HG03469 (cell line): Measurements from ENCODE around the gene LAMP2.
"Not testable (repeated sequence)": the region's sequence is repeated elsewhere in the genome, so short reads cannot be mapped to it uniquely, and the experiment has no call there.

Source experiments
- ATAC-seq: cut with Tn5 transposase; IDR thresholded peaks from one replicate; pipeline ENCODE4 v1.9.1; 2021; ENCODE audit warnings: mild to moderate bottlenecking, moderate library complexity, moderate number of reproducible peaks; ENCODE audit not compliant: unreplicated experiment

The LAMP2 gene

DNA sequence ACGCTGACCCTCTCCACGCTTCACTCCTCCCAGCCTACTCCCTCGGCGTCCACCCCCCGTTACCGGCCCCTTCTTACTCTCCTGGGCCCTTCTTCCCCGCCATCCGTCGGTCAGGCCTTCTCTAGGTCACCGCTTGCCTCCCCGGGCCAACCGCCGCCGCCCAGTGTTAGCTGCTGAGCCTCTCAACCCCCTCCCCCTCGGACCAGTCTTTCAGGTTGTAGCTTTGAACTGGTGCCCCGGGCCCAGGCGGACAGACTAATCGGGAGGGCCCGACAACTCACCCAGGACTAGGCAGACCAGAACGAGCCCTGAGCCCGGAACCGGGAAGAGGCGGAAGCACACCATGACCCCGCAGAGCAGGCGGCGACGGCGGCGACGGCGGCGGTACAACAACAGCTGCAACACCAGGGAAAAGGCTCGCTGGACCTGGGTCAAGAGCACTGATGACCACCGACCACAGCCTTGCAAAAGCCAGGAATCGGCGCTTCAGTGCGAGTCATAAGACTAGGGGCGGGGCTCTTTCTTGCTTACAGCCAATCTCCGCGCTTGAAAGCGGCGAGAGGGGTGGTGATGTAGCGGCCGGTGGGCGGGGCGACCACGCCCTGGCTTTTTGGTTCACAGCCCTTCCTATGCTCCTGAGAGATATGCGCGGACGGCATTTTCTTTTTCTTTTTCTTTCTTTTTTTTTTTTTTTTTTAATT, at the start of gene LAMP2:
LAMP2 (minus strand) TSS at position 472 of the 701 bp plus-strand sequence; CDS start at position 345, 127 bp downstream.
- ATAC-seq = peak; percentile 94

- no peak for ATAC-seq
Measured at GRCh38 chrX:120517936-120518335, 48.8 kb upstream of the LAMP2 start.

- no peak for ATAC-seq
Measured at GRCh38 chrX:120514236-120514635, 45.1 kb upstream of the LAMP2 start.

DNA sequence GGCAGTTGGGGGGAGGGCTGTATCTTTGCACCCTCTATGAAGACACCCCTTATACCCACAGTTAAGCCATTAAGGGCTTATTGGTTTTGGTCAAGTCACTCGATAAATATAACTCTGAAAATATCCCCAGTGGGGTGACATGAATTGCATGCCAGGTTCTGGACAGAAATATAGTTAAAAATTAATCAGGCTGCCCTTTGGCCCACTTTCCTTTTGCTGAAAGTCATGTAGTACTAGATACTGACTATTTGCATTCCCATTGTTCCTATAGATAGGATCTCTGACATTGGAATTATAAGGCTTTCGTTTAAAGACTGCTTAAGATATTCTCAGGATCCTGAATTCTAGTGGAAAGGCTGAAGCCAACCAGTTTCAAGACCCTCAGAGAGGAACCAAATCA, 43.5 kb upstream of the LAMP2 start:
- no peak for ATAC-seq

- no peak for ATAC-seq
Measured at GRCh38 chrX:120512222-120512621, 43.1 kb upstream of the LAMP2 start.

DNA sequence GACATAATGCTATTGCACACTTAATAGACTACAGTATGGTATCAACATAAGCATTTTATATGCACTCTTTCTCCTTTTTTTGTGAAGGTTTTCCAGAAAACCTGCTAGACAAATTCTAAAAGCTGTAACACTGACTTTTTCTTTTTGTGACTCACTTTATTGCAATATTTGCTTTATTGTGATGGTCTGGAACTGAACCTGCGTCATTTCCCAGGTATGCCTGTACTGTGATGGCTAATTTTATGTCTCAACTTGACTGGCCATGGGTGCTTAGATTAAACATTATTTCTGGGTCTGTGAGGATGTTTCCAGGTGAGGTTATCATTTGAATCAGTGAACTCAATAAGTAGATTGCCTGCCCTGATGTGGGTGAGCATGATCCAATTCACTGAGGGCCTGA, 35.5 kb upstream of the LAMP2 start:
- no peak for ATAC-seq

- ATAC-seq = no peak
Measured at GRCh38 chrX:120499301-120500072, 30.4 kb upstream of the LAMP2 start.

GRCh38 chrX:120490119-120490518, 21.0 kb upstream of the LAMP2 start:
- not testable (repeated sequence) for ATAC-seq

DNA sequence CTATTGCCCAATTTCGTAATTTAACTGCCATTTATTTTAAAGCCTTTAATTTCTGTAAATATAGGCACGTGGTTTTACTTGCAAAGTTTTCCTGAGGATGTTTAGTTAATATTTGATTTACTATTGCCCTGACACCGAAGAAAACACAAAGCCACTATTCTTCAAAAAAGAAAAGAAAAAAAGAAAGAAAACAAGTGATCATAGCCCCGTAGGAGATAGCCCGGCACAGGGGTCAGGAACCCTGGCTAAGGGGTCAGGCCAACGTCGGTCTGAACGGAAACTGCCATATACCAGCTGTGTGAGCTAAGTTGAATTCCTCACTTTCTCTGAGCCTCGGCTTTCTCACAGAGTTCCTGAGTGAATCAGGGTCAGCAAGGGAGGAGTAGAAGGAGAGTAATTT, 17.7 kb upstream of the LAMP2 start:
- no peak for ATAC-seq

DNA sequence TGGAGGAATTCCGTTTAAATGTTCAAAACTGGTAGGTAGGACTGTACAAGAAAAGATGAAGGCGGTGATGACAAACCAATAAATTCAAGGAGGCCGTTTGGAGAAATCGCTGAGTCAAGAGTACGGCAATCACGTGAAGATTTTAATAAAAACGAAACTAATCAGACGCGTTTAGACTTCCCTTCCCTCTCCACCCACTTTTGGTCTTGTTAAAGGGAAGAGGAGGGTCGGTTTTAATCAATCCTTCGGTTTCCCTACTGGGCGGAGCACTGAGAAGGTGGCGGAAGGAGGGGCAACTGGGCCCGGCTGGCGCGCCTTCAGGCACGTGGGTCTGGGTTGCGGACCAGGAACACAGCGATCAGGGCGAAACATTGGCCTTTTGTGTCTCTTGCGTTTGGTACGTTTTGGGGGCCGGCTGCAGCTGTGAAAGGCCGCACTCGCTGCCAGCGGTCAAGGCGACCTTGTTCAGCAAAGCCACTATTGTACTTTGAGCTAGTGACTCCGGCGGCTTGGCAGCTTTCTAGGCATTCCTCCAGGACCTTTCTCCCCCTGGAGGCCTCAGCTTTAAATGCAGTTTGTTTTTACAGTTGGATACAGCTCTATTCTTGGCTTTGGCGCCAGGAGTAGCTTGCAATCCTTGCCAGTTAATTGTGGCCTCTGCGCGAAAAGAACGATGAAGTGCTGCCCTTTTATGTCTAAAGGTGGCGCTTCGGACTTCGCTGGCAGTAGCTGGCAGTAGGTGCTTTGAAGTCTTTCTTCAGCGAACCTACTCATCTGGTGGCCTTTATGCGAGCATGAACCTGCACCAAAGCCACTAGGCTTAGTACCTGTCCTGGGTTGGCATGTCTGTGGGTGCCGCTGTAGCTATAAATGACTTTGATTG, 16.8 kb upstream of the LAMP2 start:
- ATAC-seq = peak; percentile 57

- ATAC-seq = no peak
Measured at GRCh38 chrX:120485315-120485637, 16.2 kb upstream of the LAMP2 start.

DNA sequence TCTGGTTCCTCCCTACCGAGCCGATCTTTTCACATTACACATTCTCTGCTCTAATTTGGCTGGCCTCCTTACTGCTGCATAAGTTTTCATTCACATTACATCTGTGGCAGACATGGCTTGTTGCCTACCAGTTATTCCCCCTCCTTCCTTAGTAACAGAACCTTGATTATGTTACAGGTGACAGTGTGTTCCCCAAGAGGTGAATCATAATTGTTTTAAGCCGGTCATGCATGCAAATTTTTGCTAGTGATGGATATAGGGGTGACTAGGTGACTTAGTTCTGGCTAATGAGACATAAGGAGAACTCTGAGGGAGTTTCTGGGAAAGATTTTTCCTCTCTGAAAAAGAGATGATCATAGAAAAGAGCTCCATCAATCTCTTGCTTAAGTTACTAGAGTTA, 8.4 kb upstream of the LAMP2 start:
- ATAC-seq = no peak

DNA sequence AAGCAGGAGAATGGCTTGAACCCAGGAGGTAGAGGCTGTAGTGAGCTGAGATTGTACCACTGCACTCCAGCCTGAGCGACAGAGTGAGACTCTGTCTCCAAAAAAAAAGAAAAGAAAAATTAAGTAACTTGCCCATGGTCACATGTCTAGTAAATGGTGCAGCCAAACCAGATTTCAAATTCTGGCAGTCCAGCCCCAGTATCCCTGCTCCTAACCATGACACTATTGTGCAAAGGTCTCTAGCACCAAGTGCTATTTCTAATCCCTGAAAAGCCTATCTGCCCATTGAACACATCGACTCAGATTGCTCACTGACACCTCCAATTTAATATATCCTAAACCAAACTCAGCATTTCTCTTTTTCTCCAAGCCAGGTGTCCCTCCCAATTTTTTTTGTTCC, 7.6 kb upstream of the LAMP2 start:
- no peak for ATAC-seq

GRCh38 chrX:120475447-120475846, 6.4 kb upstream of the LAMP2 start:
- ATAC-seq = not testable (repeated sequence)

DNA sequence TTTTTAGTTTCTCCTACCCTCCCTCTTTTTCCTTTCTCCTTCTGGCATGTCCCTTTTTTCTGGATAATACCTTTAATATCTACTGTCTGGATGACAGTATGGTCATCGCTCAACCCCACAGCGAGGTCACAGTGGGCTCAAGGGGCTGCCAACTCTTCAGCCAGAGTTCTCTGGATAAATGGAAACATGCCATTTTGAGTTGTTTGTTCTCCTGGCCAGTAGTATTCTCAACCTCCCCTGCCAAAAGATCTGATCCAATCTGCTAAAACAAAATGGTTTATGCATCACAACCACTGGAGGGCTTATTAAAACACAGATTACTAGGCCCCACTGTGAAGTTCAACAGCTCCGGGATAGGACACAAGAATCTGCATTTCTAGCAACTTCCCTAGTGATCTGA, 5.0 kb upstream of the LAMP2 start:
- ATAC-seq = no peak

DNA sequence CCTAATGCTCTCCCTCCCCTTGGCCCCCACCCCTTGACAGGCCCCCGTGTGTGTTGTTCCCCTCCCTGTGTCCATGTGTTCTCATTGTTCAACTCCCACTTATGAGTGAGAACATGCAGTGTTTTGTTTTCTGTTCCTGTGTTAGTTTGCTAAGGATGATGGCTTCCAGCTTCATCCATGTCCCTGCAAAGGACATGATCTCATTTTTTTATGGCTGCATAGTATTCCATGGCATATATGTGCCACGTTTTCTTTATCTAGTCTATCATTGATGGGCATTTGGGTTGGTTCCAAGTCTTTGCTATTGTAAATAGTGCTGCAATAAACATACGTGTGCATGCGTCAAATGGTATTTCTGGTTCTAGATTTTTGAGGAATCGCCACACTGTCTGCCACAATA, 561 bp upstream of the LAMP2 start:
- not testable (repeated sequence) for ATAC-seq

DNA sequence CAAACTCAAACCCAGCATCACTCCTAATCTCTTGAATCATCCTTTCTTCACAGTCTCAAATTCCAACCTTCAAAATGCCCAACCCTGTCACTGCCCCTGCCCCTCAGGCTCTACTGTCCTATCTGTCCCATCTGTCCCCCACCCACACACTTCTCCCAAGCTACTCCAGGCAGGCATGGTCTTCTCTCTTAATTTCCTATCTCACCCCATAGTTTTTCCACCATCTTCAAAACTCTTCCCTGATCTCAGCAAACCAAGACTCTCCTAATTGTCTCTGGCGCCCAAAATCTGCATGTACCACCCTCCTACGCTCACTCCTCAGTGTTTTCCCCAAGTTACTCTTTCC, 644 bp downstream of the LAMP2 start:
- no peak for ATAC-seq

GRCh38 chrX:120468071-120468470, 1.0 kb downstream of the LAMP2 start:
- ATAC-seq = no peak

- no peak for ATAC-seq
Measured at GRCh38 chrX:120464411-120464810, 4.7 kb downstream of the LAMP2 start.

DNA sequence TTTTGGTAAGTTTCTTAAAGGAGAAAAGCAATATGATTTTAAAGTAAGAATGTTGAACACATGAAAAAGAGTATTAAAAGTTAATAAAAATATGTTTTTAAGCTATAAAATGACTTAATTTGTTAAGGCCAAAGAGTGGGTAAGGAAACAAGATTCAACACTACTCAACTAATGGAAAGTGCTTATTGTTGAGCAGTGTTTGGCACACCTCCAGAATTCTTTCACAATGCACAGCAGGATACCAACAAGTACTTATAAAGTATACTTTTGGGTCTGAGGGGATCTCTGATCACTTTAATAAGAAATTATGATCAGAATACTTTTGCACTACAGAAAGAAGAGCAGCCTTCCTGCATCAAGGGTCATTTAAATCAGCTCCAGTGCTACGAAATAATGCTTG, 5.9 kb downstream of the LAMP2 start:
- no peak for ATAC-seq

DNA sequence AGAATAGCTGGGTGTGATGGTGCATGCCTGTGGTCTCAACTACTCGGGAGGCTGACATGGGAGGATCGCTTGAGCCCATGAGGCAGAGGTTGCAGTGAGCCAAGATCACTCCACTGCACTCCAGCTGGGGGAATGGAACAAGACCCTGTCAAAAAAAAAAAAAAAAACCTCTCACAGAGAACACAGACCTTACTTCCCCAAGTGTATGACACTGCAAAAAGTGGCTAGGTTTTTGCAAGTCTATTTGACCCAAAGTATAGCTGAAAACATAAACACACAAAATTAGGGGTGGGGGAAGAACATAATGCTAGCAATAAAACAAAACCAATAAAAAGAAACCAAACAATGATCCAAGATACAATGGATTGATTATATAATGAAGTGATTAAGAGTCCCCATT, 6.7 kb downstream of the LAMP2 start:
- no peak for ATAC-seq

DNA sequence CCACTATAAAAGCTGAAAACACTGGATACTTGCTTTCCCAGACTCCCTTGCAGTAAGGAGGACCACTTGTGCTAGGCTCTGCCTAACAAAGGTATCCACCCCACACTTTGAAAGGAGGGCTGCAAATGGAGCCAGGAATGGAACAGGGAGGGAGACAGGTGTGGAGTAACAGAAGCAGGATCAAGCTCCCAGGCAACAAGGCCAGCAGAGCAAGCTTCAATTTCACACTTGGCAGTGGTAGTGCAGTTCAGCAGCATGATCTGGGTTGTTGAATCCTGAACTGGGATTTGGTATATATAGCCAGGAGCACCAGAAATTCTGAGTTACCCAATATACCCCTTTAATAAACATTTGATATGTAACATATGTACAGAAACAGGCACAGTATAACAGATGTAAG, 9.8 kb downstream of the LAMP2 start:
- no peak for ATAC-seq
